Measurements from ENCODE around the gene ADAMTSL3.

- TF ChIP-seq CTCF (IDR thresholded peaks at IDR 0.05) (no peak), EP300 (IDR thresholded peaks at IDR 0.05) (no peak)
Observed at GRCh38 chr15:83717010-83717409, 63.1 kb downstream of the ADAMTSL3 start.
